ENCODE measurements around the gene CEP104. TPM values are rescaled to one million over a fixed set of nuclear protein-coding genes. Genes with fewer than 3 reads are reported as not detected.

The CEP104 gene
- 36.5 TPM for total RNA-seq

DNA sequence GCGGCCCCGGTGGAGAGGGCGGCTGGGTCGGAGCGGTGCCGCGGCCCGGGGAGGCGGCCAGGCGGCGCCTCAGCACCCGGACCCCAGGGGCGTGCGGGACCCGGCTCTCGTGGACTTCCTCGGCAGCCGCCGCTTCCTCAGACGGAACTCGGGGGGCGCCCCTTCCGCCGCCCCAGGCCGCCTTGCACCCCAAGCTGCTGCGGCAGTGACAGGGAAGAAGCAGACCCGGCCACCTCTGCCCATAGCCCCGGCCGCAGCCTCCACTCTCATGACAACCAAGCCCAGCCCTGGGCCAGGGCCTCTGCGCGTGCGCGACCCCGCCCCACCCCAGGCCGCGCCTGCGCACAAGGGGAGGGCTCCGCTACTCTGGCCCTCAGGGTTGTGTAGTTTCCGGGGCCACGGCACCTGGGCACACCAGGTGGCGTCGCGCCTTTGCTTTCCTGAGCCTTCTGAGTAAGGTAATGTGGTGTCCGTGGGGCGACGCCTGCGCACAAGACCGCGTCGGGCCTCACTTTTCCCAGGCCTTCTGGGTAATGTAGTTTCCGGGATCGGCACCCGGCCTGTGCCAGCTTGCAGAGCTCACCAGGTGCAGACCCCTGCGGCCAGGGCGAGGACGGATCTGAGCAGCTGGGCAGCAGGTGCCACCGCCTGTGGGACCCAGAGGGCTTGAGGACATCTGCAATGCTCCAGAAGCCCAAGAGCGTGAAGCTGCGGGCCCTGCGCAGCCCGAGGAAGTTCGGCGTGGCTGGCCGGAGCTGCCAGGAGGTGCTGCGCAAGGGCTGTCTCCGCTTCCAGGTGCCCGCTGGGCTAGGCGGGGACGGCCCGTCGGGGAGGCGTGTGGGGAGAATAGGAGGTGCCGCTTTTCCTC is at the start of gene CEP104, which contains the start of gene DFFB:
CEP104 (minus strand) TSS at position 289 of the 868 bp plus-strand sequence. CDS start 4,804 bp downstream, outside the sequence.
DFFB (plus strand) TSS at position 554 of the 868 bp plus-strand sequence; CDS start at position 682, 128 bp downstream.
- peak; percentile 95 for DNase-seq

DNA sequence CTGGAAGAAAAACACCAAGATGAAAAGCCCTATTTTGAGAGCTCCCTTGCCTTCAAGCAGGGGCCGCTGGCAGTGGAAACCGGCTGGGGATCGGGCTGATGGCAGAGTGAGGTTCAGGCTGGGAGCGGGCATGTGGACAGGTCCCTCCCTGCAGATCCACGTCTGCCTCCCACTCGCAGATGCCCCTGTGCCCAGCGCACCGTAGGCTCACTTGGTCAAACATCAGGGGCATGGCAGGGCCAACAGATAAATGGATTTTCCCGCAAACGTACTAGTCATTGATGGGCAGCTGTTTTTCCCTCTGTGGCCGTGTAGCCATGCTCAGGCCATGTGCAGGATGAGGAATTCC is 49.6 kb upstream of the CEP104 start:
- no peak for DNase-seq

DNA sequence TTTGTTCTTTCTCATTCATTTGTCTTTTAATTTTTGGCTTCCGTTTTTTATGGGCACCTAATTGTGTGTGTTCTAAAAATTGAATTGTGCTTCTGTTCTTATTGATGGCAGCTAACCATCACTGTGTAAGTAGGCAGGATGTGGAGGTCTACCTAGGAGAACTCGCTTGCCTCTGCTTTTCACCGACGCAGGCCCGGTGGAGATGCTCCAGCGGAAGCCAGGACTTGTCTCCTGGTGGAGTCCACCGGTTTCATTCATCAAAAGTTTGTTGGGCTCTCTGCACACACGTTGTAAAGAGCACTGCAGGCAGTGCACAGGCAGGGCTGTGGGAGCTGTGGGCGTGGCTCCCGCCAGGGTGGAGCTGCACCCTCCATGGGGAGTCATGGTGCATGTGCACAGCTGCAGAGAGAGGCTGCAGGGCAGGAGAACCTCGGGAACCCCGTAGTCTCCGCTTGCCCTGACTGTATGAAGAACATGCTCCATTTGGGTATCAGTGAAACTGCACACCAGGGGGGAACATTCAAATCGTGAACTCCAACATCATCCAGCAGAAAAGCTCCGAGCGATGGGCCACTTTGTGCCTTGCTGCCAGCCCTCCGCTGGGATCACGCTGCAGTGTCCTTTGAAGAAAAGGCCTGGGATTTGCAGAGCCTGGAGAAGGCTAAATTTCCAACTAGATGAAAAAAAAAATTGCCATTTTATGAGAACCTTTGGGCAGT is 49.1 kb upstream of the CEP104 start:
- no peak for DNase-seq

DNA sequence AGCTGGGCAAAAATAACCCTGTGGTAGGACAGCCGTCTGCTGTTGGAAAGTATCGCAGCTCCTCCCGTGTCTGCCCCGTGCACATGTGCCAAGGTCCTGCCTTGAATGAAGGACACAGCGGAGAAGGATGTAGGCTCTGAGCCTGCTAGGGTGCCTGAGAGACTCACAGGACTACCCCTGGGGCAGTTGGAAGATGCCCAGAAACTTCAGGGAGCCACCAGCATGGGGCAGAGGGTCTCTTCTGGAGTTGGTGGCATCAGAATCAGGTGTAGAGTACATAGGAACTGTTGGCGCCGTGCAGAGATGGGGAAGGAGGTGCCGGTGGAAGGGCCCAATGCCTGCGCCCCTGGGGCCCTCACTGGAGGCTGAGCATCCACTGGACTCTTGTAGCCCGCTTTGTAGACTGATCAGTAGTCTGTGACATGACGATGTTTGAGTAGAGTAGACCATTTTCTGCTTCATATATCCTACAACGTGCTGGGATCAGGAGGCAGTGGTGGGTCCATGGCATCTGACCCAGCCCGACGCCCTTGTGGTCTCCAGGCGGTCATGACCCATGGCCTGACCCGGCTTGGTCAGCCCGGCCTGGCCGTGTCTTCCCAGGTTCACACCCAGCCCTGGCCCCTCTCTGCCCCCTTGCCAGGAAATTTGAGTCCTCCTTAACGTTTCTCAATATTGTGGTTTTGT is 48.4 kb upstream of the CEP104 start:
- DNase-seq, result no peak

DNA sequence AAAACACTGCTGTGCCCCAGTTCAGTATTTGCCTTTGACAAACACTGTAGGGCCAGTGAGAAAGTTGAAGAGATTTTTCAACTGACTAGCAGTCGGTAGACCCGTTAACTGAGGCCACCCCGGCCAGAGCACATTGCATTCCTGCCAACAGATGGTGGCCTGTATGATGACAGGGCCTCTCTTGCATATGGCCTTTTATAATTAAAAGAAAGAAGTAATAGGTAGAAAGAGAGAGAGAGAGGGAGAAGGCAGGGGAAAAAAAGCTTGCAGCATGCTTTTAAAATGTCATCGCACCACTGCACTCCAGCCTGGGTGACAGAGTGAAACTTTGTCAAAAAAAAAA is 47.8 kb upstream of the CEP104 start:
- DNase-seq, result no peak

DNA sequence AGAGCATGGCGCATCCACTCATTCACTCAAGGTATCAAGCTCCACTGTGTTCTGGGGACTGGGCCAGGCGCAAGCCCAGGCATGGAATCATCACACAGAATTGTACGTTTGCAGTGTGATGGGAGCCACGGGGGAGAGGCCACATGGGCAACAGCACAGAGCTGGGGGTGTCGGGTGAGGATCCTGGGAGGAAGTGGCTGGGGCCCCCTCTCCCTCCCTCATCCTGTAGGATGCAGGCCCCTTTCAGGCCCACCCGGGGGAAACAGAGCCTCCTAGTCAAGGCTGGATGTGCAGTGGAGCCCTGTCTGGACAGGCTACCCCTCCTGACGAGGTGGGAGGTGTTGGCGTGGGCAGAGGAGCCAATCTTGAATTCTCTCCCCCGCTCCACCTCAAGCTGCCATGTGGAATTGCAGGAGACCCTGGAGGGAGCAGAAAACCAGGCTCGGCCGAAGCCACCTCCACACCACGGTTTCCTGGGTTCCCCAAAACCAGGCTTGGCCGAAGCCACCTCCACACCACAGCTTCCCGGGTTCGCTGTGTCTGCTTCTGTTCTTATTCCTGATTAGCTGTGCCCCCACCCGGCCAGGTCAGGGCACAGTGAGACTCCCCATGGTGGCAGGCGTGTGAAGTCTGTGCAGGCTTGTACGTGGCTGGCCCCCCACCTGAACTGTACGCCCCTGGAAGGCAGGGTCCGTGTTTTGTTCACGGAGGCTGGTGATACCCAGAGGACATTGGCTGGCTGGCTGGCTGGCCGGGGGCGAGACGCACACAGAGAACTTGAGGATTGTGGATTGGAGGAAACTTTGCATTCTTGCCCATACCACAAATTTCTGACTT is 47.2 kb upstream of the CEP104 start:
- no peak for DNase-seq

DNA sequence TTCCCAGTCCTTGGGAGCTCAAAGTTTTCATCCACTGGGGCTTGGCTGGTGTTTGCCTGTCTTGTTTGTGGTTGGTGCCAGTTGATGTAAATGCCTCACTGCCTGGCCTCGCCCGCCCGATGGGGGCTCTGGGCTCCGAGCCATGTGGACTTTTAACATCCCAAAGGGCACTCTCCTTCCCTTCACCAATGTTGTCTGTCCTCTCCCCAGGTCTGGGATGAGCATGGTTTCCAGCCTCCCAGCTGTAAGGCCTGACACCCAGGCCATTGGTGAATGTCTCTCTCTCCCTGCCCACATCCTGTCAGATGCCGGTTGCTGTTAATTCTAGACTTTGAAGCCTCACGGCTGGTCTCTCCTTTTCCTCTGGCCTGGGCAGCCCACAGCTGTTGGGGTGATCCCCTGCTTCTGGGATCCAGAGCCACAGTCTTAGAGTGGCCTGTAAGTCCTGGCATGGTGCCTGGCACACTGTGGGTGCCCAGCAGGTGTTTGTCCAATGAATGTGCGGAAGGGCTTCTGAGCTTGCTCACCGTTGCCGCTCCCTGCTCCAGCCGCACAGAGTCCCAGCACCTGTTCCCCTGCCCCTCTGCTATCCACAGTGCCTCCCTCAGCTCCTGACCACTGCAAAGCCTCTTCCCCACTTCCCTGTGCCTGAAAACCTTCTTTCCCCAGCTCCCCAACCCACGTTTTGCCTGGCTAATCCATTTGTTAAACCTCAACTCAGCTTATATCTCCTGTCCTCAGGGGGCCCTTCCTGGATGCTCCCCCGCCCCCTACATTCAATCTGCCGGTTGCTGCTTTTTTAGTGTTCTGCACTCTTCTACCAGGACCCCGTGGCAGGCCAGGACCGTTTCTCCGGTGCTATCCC is 46.4 kb upstream of the CEP104 start:
- DNase-seq, result peak; percentile 82

DNA sequence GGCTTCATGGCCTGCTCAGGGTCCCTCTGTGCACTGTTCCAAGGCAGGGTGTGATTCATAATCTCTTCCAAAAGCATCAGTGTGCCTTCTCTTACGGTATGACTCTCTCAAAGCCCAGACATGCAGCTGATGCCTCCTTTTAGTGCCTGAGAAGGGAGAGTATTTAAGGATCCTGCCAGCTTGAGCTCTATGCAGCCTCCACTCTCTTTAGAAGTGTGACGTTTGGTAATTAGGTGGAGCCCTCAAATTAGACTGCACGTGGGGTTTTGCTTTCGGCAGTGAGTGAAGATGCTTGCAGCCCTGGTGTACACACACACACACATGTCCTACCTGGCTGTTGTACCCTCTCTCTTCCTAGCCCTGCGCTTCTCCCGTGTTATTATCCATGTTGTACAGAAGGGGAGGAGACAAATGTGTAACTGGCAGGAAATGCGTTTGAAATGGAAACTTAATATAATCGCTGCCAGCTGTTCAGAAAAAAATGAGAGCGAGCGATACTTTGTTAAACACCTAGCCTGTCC is 45.6 kb upstream of the CEP104 start:
- peak; percentile 61 for DNase-seq

DNA sequence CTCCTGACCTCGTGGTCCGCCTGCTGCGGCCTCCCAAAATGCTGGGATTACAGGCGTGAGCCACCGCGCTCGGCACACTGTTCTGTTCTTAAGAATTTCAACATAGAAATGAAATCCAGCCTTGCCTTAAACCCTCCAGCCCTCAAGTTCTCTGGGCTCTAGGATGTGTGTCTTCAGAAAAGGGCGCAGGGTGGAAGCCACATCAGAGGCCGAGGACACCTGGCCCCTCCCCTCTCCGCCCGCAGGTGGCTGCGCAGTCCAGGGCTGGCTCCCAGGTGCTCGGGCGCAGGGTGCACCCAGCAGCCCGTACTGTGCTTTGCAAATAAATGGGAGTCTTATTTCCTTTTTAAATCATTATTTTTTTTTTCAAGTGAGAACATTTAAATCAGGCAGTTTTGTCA is 45.1 kb upstream of the CEP104 start:
- DNase-seq, result no peak

DNA sequence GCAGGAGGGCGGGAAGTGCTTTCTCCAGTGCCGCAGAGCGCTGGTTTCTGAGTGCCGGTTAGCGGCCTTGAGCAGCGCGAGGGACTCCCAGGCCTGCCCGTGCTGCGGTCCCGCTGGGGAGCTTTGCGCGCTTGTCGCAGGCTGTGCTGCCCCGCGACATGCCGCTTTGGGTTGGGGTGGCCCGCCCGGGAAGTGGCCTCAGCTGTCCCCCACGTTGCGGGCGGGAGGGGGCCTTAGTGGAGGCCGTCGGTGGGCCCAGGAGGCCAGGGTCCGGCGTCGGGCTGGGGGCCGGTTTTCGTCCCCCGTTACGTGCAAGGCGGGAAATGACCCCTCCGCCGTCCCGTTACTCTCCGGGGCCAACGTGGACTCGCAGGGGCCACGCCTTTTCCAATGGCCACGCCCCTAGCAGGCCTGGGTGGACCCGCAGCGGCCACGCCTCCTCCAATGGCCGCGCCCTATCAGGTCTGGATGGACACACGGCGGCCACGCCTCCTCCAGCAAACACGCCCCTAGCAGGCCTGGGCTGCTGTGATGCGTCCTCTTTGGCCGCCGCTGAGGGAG is 44.0 kb upstream of the CEP104 start:
- peak; percentile 98 for DNase-seq

DNA sequence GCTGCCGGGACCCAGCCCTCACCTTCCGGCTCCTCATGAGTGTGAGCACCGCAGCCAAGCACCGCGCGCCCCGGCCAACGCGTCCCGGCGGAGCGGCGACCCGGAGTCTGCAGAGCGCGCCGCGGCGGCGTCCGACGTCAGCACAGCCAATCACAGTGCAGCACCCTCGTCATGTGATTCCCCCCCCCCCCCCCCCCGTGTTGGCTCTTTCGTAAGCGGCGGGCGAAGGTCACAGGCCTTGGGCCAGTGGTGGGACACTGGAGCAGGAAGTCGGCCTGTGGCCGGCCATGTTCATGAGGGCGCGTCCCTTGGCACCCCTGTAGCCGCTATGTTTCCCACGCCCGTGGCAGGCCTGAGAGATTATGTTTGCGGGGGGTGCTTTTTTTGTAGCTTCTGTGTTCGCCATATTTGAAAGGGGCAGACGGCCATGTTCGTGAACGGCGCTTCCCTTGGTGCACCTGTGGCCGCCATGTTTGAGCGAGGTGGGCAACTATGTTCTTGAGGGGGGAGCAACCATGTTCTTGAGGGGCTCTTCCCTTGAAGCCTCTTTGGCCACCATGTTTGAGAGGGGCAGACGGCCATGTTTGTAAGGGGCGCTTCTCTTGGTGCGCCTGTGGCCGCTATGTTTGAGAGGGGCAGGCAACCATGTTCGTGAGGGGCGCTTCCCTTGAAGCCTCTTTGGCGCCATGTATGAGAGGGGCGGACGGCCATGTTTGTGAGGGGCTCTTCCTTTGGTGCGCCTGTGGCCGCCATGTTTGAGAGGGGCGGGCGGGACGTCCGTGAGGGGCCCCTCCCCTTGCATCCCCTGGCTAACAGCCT is 43.3 kb upstream of the CEP104 start, which contains the start of gene C1orf174:
C1orf174 (minus strand) TSS at position 123 of the 819 bp plus-strand sequence; CDS start at position 37, 86 bp downstream.
- peak; percentile 100 for DNase-seq

DNA sequence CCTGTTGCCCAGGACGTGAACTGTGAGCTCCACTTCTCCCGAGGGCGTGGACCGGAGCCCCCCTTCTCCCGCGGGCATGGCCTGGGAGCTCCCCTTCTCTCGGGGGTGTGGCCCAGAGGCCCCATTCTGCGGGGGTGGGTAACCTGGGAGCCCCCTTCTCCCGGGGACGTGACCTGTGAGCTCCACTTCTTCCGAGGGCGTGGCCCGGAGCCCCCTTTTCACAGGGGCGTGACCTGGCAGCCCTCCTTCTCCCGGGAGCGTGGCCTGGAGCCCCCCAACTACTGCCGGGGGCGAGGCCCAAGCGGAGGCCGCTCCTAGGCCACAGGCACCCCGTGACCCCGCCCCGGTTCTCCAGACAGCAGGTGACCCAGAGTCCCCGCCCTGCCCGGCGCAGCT is 42.7 kb upstream of the CEP104 start:
- peak; percentile 30 for DNase-seq

DNA sequence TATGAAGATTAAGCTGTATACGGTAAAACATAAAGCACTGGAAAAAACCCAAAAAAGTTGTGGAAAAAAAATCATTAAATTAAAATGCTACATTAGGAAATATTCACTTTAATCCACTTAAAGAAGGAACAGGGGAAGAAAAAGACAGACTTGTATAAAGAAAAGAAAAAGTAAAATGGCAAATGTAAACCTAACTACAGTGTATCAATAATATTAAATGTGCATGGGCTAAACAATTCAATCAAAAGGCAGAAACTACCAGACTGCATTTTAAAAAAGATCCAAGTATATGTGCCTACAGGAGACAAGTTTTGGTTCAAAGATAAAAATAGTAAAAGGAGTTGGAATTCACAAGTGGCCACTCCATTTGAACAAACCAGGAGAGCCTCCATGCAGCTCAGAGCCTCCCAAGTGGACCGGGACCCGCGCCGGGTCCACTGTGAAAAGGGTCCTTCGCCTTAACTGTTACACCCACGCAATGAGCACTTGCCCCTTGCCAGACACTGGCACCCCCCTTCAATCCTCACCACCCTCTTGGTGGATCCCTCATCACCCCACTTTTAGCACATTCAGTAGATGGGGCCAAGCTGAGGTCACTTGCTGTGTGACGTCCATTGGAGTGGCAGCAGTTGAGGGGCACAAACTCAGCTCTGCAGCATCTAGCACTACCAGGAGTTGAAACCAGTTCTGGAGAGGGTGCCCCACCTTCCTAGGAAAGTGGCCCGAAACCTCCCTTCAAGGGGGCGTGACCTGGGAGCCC is 42.2 kb upstream of the CEP104 start:
- no peak for DNase-seq

DNA sequence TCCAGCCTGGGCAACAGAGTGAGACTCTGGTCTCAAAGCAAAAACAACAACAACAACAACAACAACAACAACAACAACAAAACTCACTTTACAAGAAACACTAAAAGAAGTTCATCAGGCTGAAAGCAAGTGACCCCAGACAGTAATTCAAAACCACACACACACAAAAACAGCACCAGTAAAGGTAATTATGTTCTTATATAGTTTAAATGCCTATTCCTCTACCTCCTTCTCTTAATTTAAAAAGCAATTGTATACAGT is 41.4 kb upstream of the CEP104 start:
- DNase-seq, result no peak

DNA sequence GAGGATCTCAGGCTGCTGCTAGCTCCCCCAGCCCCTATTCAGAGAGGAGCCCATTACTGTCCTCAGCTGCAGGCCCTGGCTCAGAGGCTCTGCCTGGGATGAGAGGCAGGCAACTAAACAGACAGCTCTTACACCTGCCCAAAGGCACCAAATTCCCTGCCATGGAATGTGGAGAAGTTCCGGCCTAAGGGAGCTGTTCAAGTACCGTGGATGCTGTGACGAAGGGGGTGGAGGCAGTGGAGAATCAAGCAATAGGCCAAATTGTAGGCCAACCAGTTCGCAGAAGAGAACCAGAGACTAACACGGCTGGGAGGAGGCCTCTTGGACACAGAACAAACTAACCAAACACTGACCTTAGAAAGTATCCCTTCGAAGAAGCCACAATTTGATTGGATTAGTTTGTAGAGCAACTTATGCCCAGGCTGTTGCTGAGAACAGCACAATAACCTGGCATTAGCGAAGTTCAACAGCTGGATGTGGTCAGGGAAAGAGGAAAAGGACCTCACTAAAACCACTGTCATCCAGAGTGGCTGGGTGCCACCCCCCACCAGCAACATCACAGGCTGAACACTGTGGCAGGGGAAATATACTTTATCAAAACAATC is 39.5 kb upstream of the CEP104 start:
- no peak for DNase-seq

DNA sequence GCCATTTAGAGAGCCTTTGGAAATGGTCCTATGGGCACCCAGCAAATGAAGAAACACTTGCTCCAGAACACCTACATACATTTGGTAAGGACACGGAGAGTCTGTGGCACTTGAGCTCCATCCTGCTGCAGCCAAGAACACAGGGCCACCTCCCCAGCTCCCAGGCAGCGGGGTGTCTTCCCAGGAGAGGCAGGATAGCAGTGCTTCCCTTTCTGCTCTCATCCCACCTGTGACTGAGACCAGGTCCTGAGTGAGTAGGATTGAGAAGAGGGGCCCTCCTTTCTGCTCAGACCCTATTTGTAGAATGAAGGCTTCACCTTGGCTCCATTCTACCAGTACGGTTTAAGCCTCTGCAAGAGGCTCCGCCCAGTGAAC is 38.9 kb upstream of the CEP104 start:
- no peak for DNase-seq

DNA sequence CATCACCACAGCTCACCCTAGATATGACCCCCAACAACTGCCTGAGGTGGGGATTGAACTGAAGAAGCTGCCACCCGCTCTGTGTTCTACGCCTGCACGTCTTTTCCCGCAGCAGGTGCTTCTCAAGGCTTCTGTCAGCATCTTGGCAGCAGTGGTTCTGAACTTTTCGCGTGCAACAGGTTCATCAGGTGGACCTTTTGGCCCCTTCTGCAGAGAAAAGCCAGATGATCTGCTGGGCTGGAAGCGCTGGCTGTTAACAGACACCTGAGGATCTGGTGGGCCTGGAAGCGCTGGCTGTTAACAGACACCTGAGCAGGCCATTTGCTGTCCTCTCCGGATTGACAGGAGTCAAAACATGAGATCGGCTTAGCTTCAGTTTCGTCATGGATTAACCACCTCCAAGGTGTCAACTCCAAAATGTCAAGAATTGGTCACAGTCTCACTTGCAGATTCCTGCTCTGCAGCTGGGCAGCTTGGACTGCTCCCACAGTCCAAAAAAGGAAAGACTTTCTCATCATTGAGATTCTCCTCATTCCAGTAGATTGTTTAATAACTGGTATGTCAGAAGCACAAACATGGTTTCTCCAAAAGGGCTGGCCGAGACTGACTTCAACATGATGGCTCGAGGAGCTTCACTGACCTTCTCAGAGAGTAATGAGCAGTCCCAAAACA is 38.4 kb upstream of the CEP104 start:
- no peak for DNase-seq

Measured in tongue (tissue), 2 donors.